ENCODE data around the gene FOXC2.
A peak's percentile ranks its signal among the peaks of the same experiment; 100 is the strongest.

FOXC2 gene

GRCh38 chr16:86565181-86565631, 1.4 kb upstream of the FOXC2 start:
- H3K9me3 ChIP-seq (ENCODE audit: control insufficient read depth in 5 of 5, low read length in 5 of 5): no peaks in the 10 kb centered on the region
- H3K4me3 ChIP-seq (ENCODE audit: low read depth in 1 of 5, low read length in 5 of 5): no peak overlapping the region
- no peak overlapping the region for H3K27ac ChIP-seq (ENCODE audit: low read depth, low read length)
- H3K36me3 ChIP-seq (ENCODE audit: control insufficient read depth in 5 of 5, insufficient read depth in 5 of 5, low read length in 5 of 5): no peaks in the 10 kb centered on the region
- H3K9ac ChIP-seq (ENCODE audit: low read length in 5 of 5): no peak overlapping the region
- H3K27me3 ChIP-seq (ENCODE audit: control insufficient read depth in 5 of 5, insufficient read depth in 4 of 5, low read length in 5 of 5): peaks cover 38 to 59% (median 50%) of the 10 kb centered on the region in 5 donors
- peaks cover 0 to 23% (median 17%) of the 10 kb centered on the region in 5 donors for H3K4me1 ChIP-seq (ENCODE audit: control insufficient read depth in 5 of 5, insufficient read depth in 5 of 5, low read length in 5 of 5)

- no peaks in the 10 kb centered on the region for H3K9me3 ChIP-seq (ENCODE audit: control insufficient read depth in 5 of 5, low read length in 5 of 5)
- no peak overlapping the region for H3K27ac ChIP-seq (ENCODE audit: low read depth, low read length)
- peaks cover 42 to 63% (median 54%) of the 10 kb centered on the region in 5 donors for H3K27me3 ChIP-seq (ENCODE audit: control insufficient read depth in 5 of 5, insufficient read depth in 4 of 5, low read length in 5 of 5)
- peaks cover 0 to 23% (median 17%) of the 10 kb centered on the region in 5 donors for H3K4me1 ChIP-seq (ENCODE audit: control insufficient read depth in 5 of 5, insufficient read depth in 5 of 5, low read length in 5 of 5)
- H3K4me3 ChIP-seq (ENCODE audit: low read depth in 1 of 5, low read length in 5 of 5): no peak overlapping the region
- H3K36me3 ChIP-seq (ENCODE audit: control insufficient read depth in 5 of 5, insufficient read depth in 5 of 5, low read length in 5 of 5): no peaks in the 10 kb centered on the region
- no peak overlapping the region for H3K9ac ChIP-seq (ENCODE audit: low read length in 5 of 5)
Observed at GRCh38 chr16:86565644-86566511, 751 bp upstream of the FOXC2 start.

- H3K27me3 ChIP-seq (ENCODE audit: control insufficient read depth in 5 of 5, insufficient read depth in 4 of 5, low read length in 5 of 5): peaks cover 54 to 72% (median 59%) of the 10 kb centered on the region in 5 donors
- H3K9me3 ChIP-seq (ENCODE audit: control insufficient read depth in 5 of 5, low read length in 5 of 5): no peaks in the 10 kb centered on the region
- no peaks in the 10 kb centered on the region for H3K36me3 ChIP-seq (ENCODE audit: control insufficient read depth in 5 of 5, insufficient read depth in 5 of 5, low read length in 5 of 5)
- peaks cover 0 to 23% (median 17%) of the 10 kb centered on the region in 5 donors for H3K4me1 ChIP-seq (ENCODE audit: control insufficient read depth in 5 of 5, insufficient read depth in 5 of 5, low read length in 5 of 5)
- no peak overlapping the region for H3K9ac ChIP-seq (ENCODE audit: low read length in 5 of 5)
- H3K4me3 ChIP-seq (ENCODE audit: low read depth in 1 of 5, low read length in 5 of 5): peak overlapping the region in 3 of 5 donors; percentile 17 to 35 (median 21)
- no peak overlapping the region for H3K27ac ChIP-seq (ENCODE audit: low read depth, low read length)
Observed at GRCh38 chr16:86566966-86567700, 504 bp downstream of the FOXC2 start.

GRCh38 chr16:86567701-86568581, 1.3 kb downstream of the FOXC2 start:
- no peaks in the 10 kb centered on the region for H3K9me3 ChIP-seq (ENCODE audit: control insufficient read depth in 5 of 5, low read length in 5 of 5)
- no peak overlapping the region for H3K9ac ChIP-seq (ENCODE audit: low read length in 5 of 5)
- peaks cover 60 to 78% (median 66%) of the 10 kb centered on the region in 5 donors for H3K27me3 ChIP-seq (ENCODE audit: control insufficient read depth in 5 of 5, insufficient read depth in 4 of 5, low read length in 5 of 5)
- H3K4me3 ChIP-seq (ENCODE audit: low read depth in 1 of 5, low read length in 5 of 5): peak overlapping the region in 1 of 5 donors; percentile 21
- no peak overlapping the region for H3K27ac ChIP-seq (ENCODE audit: low read depth, low read length)
- H3K36me3 ChIP-seq (ENCODE audit: control insufficient read depth in 5 of 5, insufficient read depth in 5 of 5, low read length in 5 of 5): no peaks in the 10 kb centered on the region
- peaks cover 0 to 23% (median 17%) of the 10 kb centered on the region in 5 donors for H3K4me1 ChIP-seq (ENCODE audit: control insufficient read depth in 5 of 5, insufficient read depth in 5 of 5, low read length in 5 of 5)

GRCh38 chr16:86568677-86569623, 2.3 kb downstream of the FOXC2 start:
- peaks cover 61 to 87% (median 75%) of the 10 kb centered on the region in 5 donors for H3K27me3 ChIP-seq (ENCODE audit: control insufficient read depth in 5 of 5, insufficient read depth in 4 of 5, low read length in 5 of 5)
- H3K36me3 ChIP-seq (ENCODE audit: control insufficient read depth in 5 of 5, insufficient read depth in 5 of 5, low read length in 5 of 5): no peaks in the 10 kb centered on the region
- peak overlapping the region in 1 of 5 donors; percentile 17 for H3K4me3 ChIP-seq (ENCODE audit: low read depth in 1 of 5, low read length in 5 of 5)
- no peak overlapping the region for H3K27ac ChIP-seq (ENCODE audit: low read depth, low read length)
- no peak overlapping the region for H3K9ac ChIP-seq (ENCODE audit: low read length in 5 of 5)
- H3K9me3 ChIP-seq (ENCODE audit: control insufficient read depth in 5 of 5, low read length in 5 of 5): no peaks in the 10 kb centered on the region
- H3K4me1 ChIP-seq (ENCODE audit: control insufficient read depth in 5 of 5, insufficient read depth in 5 of 5, low read length in 5 of 5): peaks cover 0 to 17% (median 12%) of the 10 kb centered on the region in 5 donors

GRCh38 chr16:86569701-86570447, 3.2 kb downstream of the FOXC2 start:
- Histone ChIP-seq H3K36me3 (ENCODE audit: control insufficient read depth in 5 of 5, insufficient read depth in 5 of 5, low read length in 5 of 5) (no peaks in the 10 kb centered on the region), H3K9ac (ENCODE audit: low read length in 5 of 5) (no peak overlapping the region), H3K27ac (ENCODE audit: low read depth, low read length) (no peak overlapping the region), H3K4me3 (ENCODE audit: low read depth in 1 of 5, low read length in 5 of 5) (no peak overlapping the region), H3K9me3 (ENCODE audit: control insufficient read depth in 5 of 5, low read length in 5 of 5) (no peaks in the 10 kb centered on the region), H3K4me1 (ENCODE audit: control insufficient read depth in 5 of 5, insufficient read depth in 5 of 5, low read length in 5 of 5) (peaks cover 0 to 14% (median 9%) of the 10 kb centered on the region in 5 donors), H3K27me3 (ENCODE audit: control insufficient read depth in 5 of 5, insufficient read depth in 4 of 5, low read length in 5 of 5) (peaks cover 63 to 87% (median 73%) of the 10 kb centered on the region in 5 donors)

- H3K36me3 ChIP-seq (ENCODE audit: control insufficient read depth in 5 of 5, insufficient read depth in 5 of 5, low read length in 5 of 5): no peaks in the 10 kb centered on the region
- no peak overlapping the region for H3K4me3 ChIP-seq (ENCODE audit: low read depth in 1 of 5, low read length in 5 of 5)
- peaks cover 59 to 85% (median 71%) of the 10 kb centered on the region in 5 donors for H3K27me3 ChIP-seq (ENCODE audit: control insufficient read depth in 5 of 5, insufficient read depth in 4 of 5, low read length in 5 of 5)
- no peak overlapping the region for H3K27ac ChIP-seq (ENCODE audit: low read depth, low read length)
- H3K9ac ChIP-seq (ENCODE audit: low read length in 5 of 5): no peak overlapping the region
- H3K4me1 ChIP-seq (ENCODE audit: control insufficient read depth in 5 of 5, insufficient read depth in 5 of 5, low read length in 5 of 5): peaks cover 0 to 15% (median 12%) of the 10 kb centered on the region in 5 donors
- H3K9me3 ChIP-seq (ENCODE audit: control insufficient read depth in 5 of 5, low read length in 5 of 5): no peaks in the 10 kb centered on the region
Observed at GRCh38 chr16:86570558-86571529, 4.2 kb downstream of the FOXC2 start.

- H3K27me3 ChIP-seq (ENCODE audit: control insufficient read depth in 5 of 5, insufficient read depth in 4 of 5, low read length in 5 of 5): peaks cover 59 to 83% (median 72%) of the 10 kb centered on the region in 5 donors
- no peak overlapping the region for H3K4me3 ChIP-seq (ENCODE audit: low read depth in 1 of 5, low read length in 5 of 5)
- H3K36me3 ChIP-seq (ENCODE audit: control insufficient read depth in 5 of 5, insufficient read depth in 5 of 5, low read length in 5 of 5): no peaks in the 10 kb centered on the region
- H3K9ac ChIP-seq (ENCODE audit: low read length in 5 of 5): no peak overlapping the region
- peaks cover 0 to 19% (median 12%) of the 10 kb centered on the region in 5 donors for H3K4me1 ChIP-seq (ENCODE audit: control insufficient read depth in 5 of 5, insufficient read depth in 5 of 5, low read length in 5 of 5)
- H3K9me3 ChIP-seq (ENCODE audit: control insufficient read depth in 5 of 5, low read length in 5 of 5): no peaks in the 10 kb centered on the region
- H3K27ac ChIP-seq (ENCODE audit: low read depth, low read length): no peak overlapping the region
Observed at GRCh38 chr16:86571530-86571915, 4.9 kb downstream of the FOXC2 start.

Data from subcutaneous abdominal adipose tissue (tissue), 5 donors.